SK-N-MC (cell line): ENCODE measurements around the gene NSD1.

Source experiments
- DNase-seq: peaks from one replicate; pipeline ENCODE4 v3.0.0-alpha.2; 2011; ENCODE audit warnings: low read depth, low spot score
- H3K27ac ChIP-seq: fragments of 200-600 bp; sonication (generic); 2 replicates; pipeline ENCODE4 v1.5.1; 2016; ENCODE audit warnings: mixed run types
- H3K36me3 ChIP-seq: fragments of 200-600 bp; sonication (generic); 2 replicates; pipeline ENCODE4 v1.6.1; 2017; ENCODE audit warnings: antibody characterized with exemption, low read length, mixed read lengths; ENCODE audit not compliant: insufficient read depth
- H3K4me3 ChIP-seq: fragments of 200-600 bp; sonication (generic); 2 replicates; pipeline ENCODE4 v1.5.1; 2016
- H3K9ac ChIP-seq: fragments of 200-600 bp; sonication (generic); 2 replicates; pipeline ENCODE4 v1.8.0; 2017; ENCODE audit warnings: mixed run types, mixed read lengths; ENCODE audit not compliant: insufficient read length
- H3K9me3 ChIP-seq: fragments of 200-600 bp; sonication (generic); 2 replicates; pipeline ENCODE4 v1.6.1; 2017; ENCODE audit warnings: low read depth, mild to moderate bottlenecking, antibody characterized with exemption, low read length, moderate library complexity, mixed read lengths
- EZH2 ChIP-seq: fragments of 200-600 bp; sonication (generic); IDR thresholded peaks from one replicate; pipeline ENCODE4 v1.6.1; 2017; ENCODE audit warnings: antibody characterized with exemption
- FOXP2 ChIP-seq: optimal IDR thresholded peaks from 2 replicates; pipeline ENCODE3; 2011; ENCODE audit warnings: mild to moderate bottlenecking, moderate library complexity; ENCODE audit not compliant: insufficient read depth; ENCODE audit errors: extremely low read length, control extremely low read depth
- POLR2AphosphoS5 ChIP-seq: IDR thresholded peaks from 2 replicates; pipeline ENCODE4 v1.6.1; 2012; ENCODE audit warnings: mild to moderate bottlenecking, low read depth, low read length, borderline replicate concordance

The NSD1 gene

GRCh38 chr5:177096162-177097015 is 37.2 kb upstream of the NSD1 start:
- H3K4me3 ChIP-seq, result no peak overlapping the region
- no peak overlapping the region for H3K9ac ChIP-seq
- H3K36me3 ChIP-seq, result no peaks in the 10 kb centered on the region
- TF ChIP-seq FOXP2 (no peak), EZH2 (no peak), POLR2AphosphoS5 (no peak)
- H3K9me3 ChIP-seq, result no peaks in the 10 kb centered on the region
- DNase-seq, result no peak
- no peak overlapping the region for H3K27ac ChIP-seq

- H3K9me3 ChIP-seq, result no peaks in the 10 kb centered on the region
- no peak for DNase-seq
- H3K36me3 ChIP-seq, result no peaks in the 10 kb centered on the region
- no peak overlapping the region for H3K9ac ChIP-seq
- no peak overlapping the region for H3K4me3 ChIP-seq
- no peak overlapping the region for H3K27ac ChIP-seq
- no peak for TF ChIP-seq FOXP2
- TF ChIP-seq EZH2, result no peak
- TF ChIP-seq POLR2AphosphoS5, result no peak
Observed at GRCh38 chr5:177097016-177097985, 36.3 kb upstream of the NSD1 start.

- no peak for TF ChIP-seq EZH2
- no peak for TF ChIP-seq FOXP2
- no peak overlapping the region for H3K27ac ChIP-seq
- no peak for DNase-seq
Observed at GRCh38 chr5:177098120-177098469, 35.5 kb upstream of the NSD1 start.

GRCh38 chr5:177098470-177099141 is 35.0 kb upstream of the NSD1 start:
- no peak for DNase-seq
- TF ChIP-seq EZH2, result no peak
- TF ChIP-seq POLR2AphosphoS5, result 0 out of 2 replicates have a peak, but pooled peaks have one; percentile 21
- no peak for TF ChIP-seq FOXP2
- Histone ChIP-seq H3K9ac (no peak overlapping the region), H3K27ac (no peak overlapping the region), H3K4me3 (no peak overlapping the region), H3K36me3 (no peaks in the 10 kb centered on the region), H3K9me3 (no peaks in the 10 kb centered on the region)

More at GRCh38 chr5:177098120-177098469, 35.5 kb upstream of the NSD1 start:
- no peaks in the 10 kb centered on the region for H3K36me3 ChIP-seq
- H3K4me3 ChIP-seq, result no peak overlapping the region
- no peaks in the 10 kb centered on the region for H3K9me3 ChIP-seq
- H3K9ac ChIP-seq, result no peak overlapping the region

GRCh38 chr5:177099422-177100093 is 34.0 kb upstream of the NSD1 start:
- Histone ChIP-seq H3K4me3 (no peak overlapping the region), H3K9me3 (no peaks in the 10 kb centered on the region)
- DNase-seq, result no peak

GRCh38 chr5:177100714-177101121 is 32.9 kb upstream of the NSD1 start:
- no peak for DNase-seq

More at GRCh38 chr5:177099422-177100093, 34.0 kb upstream of the NSD1 start:
- no peaks in the 10 kb centered on the region for H3K36me3 ChIP-seq
- no peak overlapping the region for H3K9ac ChIP-seq
- H3K27ac ChIP-seq, result no peak overlapping the region
- TF ChIP-seq EZH2, result no peak
- no peak for TF ChIP-seq POLR2AphosphoS5
- TF ChIP-seq FOXP2, result no peak

GRCh38 chr5:177103523-177104253 is 29.9 kb upstream of the NSD1 start:
- Histone ChIP-seq H3K9ac (no peak overlapping the region), H3K27ac (no peak overlapping the region), H3K4me3 (no peak overlapping the region), H3K9me3 (no peaks in the 10 kb centered on the region), H3K36me3 (no peaks in the 10 kb centered on the region)
- no peak for TF ChIP-seq FOXP2
- no peak for TF ChIP-seq EZH2
- TF ChIP-seq POLR2AphosphoS5, result no peak
- no peak for DNase-seq

More at GRCh38 chr5:177100714-177101121, 32.9 kb upstream of the NSD1 start:
- H3K9ac ChIP-seq, result no peak overlapping the region
- H3K4me3 ChIP-seq, result no peak overlapping the region
- H3K36me3 ChIP-seq, result no peaks in the 10 kb centered on the region
- H3K27ac ChIP-seq, result no peak overlapping the region
- no peaks in the 10 kb centered on the region for H3K9me3 ChIP-seq
- no peak for TF ChIP-seq POLR2AphosphoS5
- TF ChIP-seq FOXP2, result no peak
- TF ChIP-seq EZH2, result no peak
